Right atrium auricular region (tissue), 2 donors: Measurements from ENCODE around the gene STAT1. TPM values are rescaled to one million over a fixed set of nuclear protein-coding genes. Genes with fewer than 3 reads are reported as not detected.

ENCODE experiments used
- DNase-seq: peaks from one replicate; pipeline ENCODE4 v3.0.0-alpha.2; 2019; ENCODE audit warnings: low spot score
- H3K27ac ChIP-seq, 2 donors: fragments of 200-600 bp; sonication (generic); 1 replicate in 1 of 2; 2 replicates in 1 of 2; pipeline ENCODE4 v1.5.1; 2016 to 2019
- H3K27me3 ChIP-seq, 2 donors: fragments of 200-600 bp; sonication (generic); one replicate each; pipeline versions ENCODE4 v1.5.1 to v1.6.0; 2017 to 2019
- H3K36me3 ChIP-seq: fragments of 200-600 bp; sonication (generic); one replicate; pipeline ENCODE4 v1.5.1; 2016
- H3K4me1 ChIP-seq, 2 donors: fragments of 200-600 bp; sonication (generic); one replicate each; pipeline versions ENCODE4 v1.5.1 to v1.6.0; 2017 to 2019
- H3K4me3 ChIP-seq, 2 donors: fragments of 200-600 bp; sonication (generic); 1 replicate in 1 of 2; 2 replicates in 1 of 2; pipeline ENCODE4 v1.5.1; 2017 to 2019; ENCODE audit warnings: mild to moderate bottlenecking in 1 of 2, moderate library complexity in 1 of 2
- H3K9me3 ChIP-seq, 2 donors: fragments of 200-600 bp; sonication (generic); one replicate each; pipeline ENCODE4 v1.5.1; 2019
- CTCF ChIP-seq, 2 donors: fragments of 200-600 bp; sonication (generic); IDR thresholded peaks; one replicate each; pipeline ENCODE4 v1.5.1; 2019; ENCODE audit warnings: antibody characterized with exemption in 2 of 2
- total RNA-seq, 2 donors: library from RNA; depleted of rRNA; stranded (reverse); fragments of >200 nt; gene quantifications; one replicate each; pipeline ENCODE4 v1.1.0, GENCODE V29; 2016

STAT1 gene
- total RNA-seq, 2 donors from 2014 or later: 34.8 to 36.6 TPM

- Histone ChIP-seq H3K4me3 (no peak overlapping the region), H3K27ac (no peak overlapping the region), H3K27me3 (no peaks in the 10 kb centered on the region), H3K4me1 (peaks cover 0 to 37% of the 10 kb centered on the region in 2 donors), H3K36me3 (peaks cover 73% of the 10 kb centered on the region), H3K9me3 (no peaks in the 10 kb centered on the region)
- no peak for TF ChIP-seq CTCF (IDR thresholded peaks at IDR 0.05)
- DNase-seq: no peak
These were observed 35.5 kb downstream of the STAT1 start for GRCh38 chr2:190978389-190979053.

GRCh38 chr2:190977505-190977904, 36.5 kb downstream of the STAT1 start:
- TF ChIP-seq CTCF (IDR thresholded peaks at IDR 0.05): no peak
- peaks cover 0 to 43% of the 10 kb centered on the region in 2 donors for H3K4me1 ChIP-seq
- DNase-seq: no peak
- no peak overlapping the region for H3K4me3 ChIP-seq
- no peaks in the 10 kb centered on the region for H3K9me3 ChIP-seq
- H3K36me3 ChIP-seq: peaks cover 70% of the 10 kb centered on the region
- H3K27me3 ChIP-seq: no peaks in the 10 kb centered on the region
- no peak overlapping the region for H3K27ac ChIP-seq

- TF ChIP-seq CTCF (IDR thresholded peaks at IDR 0.05): no peak
- Histone ChIP-seq H3K4me3 (no peak overlapping the region), H3K27me3 (no peaks in the 10 kb centered on the region), H3K36me3 (peaks cover 65% of the 10 kb centered on the region), H3K27ac (no peak overlapping the region), H3K4me1 (peaks cover 0 to 43% of the 10 kb centered on the region in 2 donors), H3K9me3 (no peaks in the 10 kb centered on the region)
- DNase-seq: no peak
These were observed 37.5 kb downstream of the STAT1 start for GRCh38 chr2:190976521-190976920.

- peaks cover 77% of the 10 kb centered on the region for H3K36me3 ChIP-seq
- no peak overlapping the region for H3K4me3 ChIP-seq
- no peaks in the 10 kb centered on the region for H3K9me3 ChIP-seq
- H3K27me3 ChIP-seq: no peaks in the 10 kb centered on the region
- TF ChIP-seq CTCF (IDR thresholded peaks at IDR 0.05): no peak
- DNase-seq: no peak
- H3K27ac ChIP-seq: peak overlapping the region in 1 of 2 donors; percentile 73
- peaks cover 0 to 30% of the 10 kb centered on the region in 2 donors for H3K4me1 ChIP-seq
These were observed 39.2 kb downstream of the STAT1 start for GRCh38 chr2:190974629-190975361.

GRCh38 chr2:190973726-190974628, 40.0 kb downstream of the STAT1 start:
- Histone ChIP-seq H3K27ac (peak overlapping the region in 1 of 2 donors; percentile 73), H3K4me1 (peaks cover 0 to 24% of the 10 kb centered on the region in 2 donors), H3K4me3 (no peak overlapping the region), H3K9me3 (no peaks in the 10 kb centered on the region), H3K36me3 (peaks cover 82% of the 10 kb centered on the region), H3K27me3 (no peaks in the 10 kb centered on the region)
- no peak for DNase-seq
- TF ChIP-seq CTCF (IDR thresholded peaks at IDR 0.05): no peak
